GF-D8 (cell line): ENCODE results near the gene LMOD3.

Experiments used
- DNase-seq: peaks from one replicate; lab custom pipeline; 2025; lab: John Stamatoyannopoulos, UW

The LMOD3 gene

DNA sequence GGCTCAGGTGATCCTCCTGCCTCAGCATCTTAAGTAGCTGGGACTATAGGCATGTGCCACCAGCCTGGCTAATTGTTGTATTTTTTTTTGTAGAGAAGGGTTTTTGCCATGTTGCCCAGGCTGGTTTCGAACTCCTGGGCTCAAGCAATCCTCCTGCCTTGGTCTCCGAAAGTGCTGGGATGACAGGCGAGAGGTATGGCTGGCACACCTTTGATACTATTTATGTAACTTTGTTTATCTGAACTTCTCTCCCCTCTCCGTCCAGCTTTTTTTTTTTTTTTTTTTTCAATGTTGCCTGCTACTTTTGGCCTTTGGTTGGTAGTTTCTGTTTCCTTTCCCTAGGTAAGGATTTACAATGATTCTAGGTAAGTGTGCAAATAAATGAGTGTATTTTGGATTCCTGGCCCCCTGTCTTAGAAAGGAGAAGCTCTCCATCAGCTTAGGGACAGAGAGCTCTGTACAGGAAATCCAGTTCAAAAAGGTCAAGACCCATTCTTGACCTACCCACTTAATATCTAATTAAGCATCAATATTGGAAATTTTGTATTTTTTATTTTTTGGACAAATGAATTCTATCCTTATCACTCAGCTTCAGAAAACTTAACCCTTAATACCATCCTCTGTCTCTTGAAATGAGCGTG lies 30.9 kb downstream of the LMOD3 start:
- DNase-seq: no peak

DNA sequence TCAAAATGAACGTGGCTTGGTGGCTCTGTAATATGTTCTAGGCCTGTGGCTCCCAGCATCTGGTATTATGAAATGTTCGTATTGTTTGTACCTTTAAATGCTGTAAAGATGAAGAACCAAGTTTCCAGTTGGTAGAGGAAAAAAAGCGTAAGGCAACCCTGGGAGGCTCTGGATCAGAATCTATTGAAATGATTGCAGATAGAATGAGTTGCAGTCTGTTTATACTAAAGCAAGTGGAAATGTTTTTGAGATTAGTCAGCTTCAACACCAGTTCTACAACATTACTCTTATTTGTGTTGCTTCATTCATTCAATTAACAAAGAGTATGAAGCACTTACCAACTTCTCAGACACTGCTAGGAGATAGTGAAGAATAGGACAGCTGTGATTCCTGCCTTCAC lies 32.4 kb downstream of the LMOD3 start:
- no peak for DNase-seq

DNA sequence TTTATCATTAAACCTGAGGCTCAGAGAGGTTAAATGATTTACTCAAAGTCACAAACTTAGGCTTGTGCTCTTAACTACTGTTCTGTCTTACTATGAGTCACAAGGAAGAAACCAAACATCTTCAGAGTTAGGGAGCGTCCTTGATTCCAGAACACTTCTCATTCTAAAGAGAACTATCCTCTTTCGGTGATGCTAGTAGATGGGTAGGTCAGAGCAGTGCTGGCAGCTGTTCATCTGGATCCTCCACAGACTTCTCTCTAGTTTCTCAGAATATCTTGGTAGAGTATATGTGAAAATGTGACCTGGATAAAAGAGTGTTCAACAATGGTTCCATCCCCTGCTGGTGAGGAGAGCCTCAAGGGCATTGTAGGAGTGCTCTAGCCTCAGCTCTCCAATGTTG lies 34.3 kb downstream of the LMOD3 start:
- no peak for DNase-seq

DNA sequence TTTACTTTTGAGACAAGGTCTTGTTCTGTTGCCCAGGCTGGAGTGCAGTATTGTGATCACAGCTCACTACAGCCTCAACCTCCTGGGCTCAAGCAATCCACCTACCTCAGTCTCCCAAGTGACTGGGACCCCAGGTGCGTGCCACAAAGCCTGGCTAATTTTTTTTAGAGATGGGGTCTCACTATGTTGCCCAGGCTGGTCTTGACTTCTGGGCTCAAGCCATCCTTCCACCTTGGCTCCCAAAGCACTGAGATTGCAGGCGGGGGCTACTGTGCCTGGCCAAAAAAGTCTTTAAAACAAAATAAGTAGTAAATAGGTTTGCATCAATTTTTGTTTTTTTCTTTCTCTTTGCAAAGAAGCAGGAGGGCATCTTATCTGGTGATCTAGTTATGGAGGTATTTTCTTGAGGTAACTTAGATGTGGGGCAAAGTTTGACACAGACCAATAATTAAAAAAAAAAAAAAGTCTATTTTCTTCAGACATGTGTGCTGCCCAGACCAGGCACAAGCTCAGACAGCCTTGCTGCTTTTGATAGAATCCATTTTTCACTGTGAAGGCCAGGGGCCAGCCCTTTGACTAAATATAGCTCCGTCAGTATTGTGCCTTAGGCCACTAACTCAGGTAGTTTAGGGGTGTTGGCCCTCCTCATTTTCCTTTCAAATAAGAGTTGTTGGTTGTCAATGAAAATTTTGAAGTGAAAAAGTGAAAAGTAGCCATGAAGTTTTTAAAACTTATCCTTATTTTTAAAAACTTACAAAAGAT lies 35.2 kb downstream of the LMOD3 start:
- DNase-seq: no peak

DNA sequence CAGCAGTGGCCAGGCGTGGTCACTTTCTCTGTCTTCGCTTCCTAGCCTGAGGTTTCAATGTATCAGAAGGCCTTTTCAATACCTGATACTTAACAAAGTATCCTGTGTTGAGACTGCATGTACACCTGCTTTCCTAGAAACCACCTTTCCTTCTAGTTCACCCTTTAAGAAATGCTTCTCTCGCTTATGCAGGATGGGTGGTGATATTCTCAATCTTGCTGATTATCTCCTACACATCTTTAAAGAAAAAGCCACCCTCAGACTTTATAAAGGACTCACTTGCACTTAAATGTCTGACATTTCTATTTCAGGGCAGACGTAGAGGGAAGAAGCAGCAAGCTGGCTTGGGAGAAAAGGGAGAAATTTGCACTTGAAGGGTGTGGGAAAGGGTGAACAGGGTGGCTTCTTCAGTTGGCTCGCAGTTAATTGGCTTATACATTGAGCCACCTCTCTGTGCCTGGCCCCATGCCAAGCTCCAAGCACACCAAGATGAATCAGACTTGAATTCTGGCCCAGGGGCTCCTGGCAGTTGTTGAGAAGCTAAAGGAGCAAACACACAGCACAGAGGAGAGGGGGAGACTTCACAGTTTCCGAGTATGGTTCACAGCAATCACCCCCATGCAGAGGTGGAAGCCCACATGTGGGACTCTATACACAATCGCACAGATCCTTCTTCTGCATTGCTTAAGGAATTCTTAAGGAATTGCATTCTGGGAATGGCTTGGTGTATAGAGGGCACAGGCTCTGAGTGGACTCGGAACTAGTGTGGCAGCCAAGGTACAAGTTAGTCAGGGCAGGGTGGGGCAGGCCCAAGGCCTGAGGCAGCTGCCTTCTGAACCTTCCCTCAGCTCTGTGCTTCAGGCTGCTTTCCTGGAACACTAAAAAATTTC lies 36.3 kb downstream of the LMOD3 start:
- peak; percentile 58 for DNase-seq

DNA sequence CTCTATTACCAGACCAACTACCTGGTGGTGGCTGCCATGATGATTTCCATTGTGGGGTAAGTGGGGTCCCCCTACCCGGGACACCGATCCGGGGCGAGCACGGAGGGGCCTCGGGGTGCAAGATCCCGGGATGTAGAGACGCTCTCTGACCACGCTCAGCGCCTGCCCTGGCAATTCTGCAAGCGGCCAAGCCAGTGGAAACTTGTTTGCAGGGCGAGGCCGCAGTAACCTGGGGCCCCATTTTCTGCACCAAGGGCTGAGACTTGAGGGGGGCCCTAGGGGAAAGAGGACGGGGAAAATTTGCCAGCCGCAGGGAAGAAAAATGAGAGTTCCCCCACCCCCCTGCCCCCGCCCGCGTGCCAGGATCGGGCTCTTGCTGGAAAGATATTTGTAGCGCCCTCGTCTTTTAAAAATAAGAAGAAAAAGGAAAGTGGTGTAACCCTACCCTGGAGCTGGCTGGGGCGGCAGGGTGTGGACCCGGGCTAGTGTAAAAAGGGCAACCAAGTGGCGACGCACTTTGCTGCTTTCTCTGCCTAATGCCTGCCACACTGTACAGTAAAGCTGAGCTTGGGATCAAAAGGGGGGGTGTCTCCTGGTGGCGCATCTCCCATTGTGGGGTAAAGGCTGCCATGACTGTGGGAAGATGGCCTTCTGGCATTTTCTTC lies 37.1 kb downstream of the LMOD3 start:
- no peak for DNase-seq

DNA sequence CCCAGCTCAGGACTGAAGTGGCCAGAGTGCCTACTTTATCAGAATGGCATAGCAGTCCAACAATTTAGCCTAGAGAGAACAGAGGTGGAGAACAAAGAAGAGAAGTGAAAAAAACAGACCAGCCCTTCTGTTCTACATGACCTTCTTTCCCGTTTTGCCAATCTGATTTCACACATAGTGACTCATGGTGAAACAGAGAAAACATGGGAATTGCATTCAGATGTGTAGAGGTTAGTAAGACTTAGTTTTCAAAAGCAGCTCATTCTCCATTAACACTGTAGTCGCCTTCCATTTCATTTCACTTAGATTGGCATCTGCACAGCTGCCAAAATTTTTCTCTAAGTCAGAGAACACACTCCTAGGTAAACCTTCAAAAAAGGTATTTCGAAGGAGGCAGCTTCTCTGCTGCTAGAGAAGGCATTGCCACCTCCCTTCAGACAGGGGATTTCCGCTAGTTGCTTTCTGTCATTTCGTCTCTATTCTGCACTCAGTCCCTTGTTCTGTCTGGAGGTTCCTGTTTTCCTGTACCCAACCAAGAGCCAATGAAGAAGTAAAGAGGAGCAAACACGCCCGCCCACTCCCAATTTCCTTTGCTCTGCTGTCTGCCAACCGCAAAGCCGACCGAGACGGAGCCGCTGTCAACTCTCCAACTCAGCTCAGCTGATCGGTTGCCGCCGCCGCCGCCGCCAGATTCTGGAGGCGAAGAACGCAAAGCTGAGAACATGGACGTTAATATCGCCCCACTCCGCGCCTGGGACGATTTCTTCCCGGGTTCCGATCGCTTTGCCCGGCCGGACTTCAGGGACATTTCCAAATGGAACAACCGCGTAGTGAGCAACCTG lies 37.8 kb downstream of the LMOD3 start, which contains the start of gene ARL6IP5:
TSS of gene ARL6IP5 (plus strand) at position 612 of the 842 bp plus-strand sequence. CDS start at position 723, 111 bp downstream.
- peak; percentile 94 for DNase-seq

DNA sequence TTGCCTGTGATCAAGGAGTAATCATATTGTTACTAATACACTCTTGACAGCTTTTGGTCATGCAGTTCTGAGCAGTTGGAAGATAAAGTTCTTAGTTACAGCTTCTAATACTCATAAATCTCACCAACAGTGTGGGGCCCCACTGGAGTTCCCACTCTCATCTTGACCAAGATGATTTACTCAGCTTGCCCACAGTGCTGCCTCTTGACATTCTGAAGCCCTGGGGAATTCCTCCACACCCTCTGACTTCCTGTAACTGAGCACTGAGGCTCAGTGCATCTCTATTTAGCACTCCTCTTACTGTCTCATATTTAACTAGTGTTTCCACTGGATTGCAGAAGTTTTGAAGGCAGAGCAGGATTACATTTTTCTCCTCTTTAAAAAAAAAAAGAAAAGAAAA lies 39.6 kb downstream of the LMOD3 start:
- peak; percentile 79 for DNase-seq

DNA sequence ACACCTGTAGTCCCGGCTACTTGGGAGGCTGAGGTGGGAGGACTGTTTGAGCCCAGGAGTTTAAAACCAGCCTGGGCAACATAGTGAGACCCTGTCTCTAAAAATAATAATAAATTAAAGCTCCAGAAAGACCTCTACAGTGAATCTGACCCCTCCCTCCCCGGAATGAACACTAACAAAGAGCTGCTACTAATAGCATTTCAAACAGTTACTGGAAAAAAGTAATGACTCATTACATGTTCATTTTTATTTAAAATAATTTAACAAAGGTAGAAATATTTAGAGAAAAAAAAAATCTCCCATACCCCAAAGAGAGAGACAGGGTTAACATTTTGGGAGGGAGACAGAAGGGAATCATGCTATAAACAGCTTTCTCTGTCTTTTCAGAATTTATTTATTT lies 40.0 kb downstream of the LMOD3 start:
- DNase-seq: no peak

DNA sequence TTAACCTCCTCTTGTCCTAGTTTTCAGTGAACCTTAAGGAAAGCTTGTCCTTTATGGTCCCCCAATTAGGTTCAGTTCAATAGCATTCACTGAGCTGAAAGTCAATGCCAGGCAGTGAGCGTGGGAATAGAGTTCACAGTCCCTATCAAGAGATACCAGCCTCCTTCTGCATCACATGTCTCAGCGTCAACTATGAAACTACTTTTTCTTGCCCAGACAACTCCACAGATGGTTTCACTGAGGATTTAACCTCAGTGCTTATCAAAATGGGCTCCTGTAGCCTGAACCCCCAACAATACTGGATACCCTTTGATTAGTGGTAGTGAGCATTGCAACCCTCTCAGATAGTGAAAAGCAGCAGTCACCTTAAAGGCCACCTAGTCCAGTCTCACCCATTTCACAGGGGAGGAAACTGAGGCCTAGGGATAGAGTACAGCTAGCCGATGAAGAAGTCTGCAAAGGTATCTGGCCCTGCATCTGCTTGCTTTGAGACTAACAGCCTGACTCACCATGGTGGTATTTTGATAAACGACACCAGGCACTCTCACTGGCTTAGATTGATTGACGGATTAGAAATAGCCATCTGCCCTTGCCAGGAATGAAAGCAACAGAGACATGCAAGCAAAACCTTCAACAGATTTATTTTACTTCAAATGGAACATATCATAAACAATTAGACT lies 40.7 kb downstream of the LMOD3 start:
- DNase-seq: no peak

DNA sequence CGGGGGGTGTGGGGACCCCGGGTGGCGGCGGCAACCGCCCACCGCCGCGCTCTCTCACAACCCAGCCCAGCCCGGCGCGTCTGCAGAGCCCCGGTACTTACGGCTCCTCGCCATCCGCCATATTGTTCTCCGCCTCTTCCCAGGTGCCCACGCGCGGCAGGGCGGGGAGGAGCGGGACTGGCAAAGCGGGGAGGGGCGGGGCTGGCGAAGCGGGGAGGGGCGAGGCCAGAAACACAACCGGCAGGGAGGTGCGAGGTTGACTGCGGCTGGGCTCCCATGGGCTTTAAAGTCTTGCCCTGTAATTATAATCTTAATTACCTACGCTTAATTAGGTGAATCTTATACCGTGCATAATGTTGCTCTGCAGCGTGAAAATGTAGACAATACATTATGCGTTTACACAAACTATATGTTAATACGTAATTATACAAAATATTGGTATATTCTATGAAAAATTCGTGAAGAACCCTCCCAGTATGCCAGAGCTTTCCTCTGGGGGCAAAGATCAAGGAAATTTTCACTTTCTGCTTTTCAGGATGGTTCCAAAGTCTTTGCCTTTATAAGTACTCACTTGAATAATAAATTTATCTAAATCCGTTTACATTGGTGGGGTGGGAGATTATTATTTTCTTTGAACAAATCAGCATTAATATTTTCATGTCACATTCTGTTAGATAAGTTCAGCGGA lies 42.0 kb downstream of the LMOD3 start, which contains the start of gene UBA3:
TSS of gene UBA3 (minus strand) at position 133 of the 688 bp plus-strand sequence. CDS start at position 121, 12 bp downstream.
- DNase-seq: peak; percentile 62

DNA sequence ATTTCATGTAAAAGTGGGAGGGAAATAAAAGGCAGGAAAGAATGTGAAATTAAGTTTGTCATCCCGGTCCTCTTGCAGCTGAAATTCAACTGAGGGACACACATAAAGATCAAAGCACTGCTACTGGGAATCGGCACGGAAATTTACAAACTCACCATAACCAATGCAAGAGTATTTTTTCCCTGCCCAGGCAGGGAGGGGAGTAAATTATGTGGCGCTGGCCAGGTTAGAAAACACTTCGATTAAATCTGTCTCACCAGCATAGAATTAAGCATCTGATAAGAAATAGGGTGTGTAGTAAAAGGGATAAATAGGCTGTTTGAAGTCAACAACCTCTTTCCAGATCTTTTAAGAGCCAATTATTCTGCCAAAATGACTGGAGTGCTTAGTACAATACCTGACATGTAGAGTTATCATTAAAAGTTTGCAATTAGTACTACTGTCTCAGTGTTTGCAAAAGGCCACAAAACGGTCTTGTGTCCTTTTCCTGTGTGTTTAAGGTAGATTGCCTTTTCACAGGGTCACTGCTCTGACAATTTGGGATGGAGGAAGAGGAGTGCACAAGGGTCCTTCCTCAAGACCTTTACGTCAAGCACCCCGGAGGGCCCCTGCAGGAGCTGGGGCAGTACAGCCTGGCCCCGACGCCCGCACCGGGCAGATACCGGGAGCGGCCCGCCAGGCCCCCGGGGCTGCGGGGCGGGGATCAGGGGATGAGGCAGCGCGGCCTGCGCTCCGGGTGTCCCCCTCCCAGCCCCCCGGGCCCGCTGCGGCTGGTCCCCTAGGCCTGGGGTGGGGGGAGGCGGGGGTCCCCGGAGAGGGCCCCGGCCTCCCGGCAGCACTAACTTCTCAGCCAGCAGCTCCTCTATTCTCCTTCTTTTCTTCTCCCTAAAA lies 42.9 kb downstream of the LMOD3 start:
- DNase-seq: no peak

DNA sequence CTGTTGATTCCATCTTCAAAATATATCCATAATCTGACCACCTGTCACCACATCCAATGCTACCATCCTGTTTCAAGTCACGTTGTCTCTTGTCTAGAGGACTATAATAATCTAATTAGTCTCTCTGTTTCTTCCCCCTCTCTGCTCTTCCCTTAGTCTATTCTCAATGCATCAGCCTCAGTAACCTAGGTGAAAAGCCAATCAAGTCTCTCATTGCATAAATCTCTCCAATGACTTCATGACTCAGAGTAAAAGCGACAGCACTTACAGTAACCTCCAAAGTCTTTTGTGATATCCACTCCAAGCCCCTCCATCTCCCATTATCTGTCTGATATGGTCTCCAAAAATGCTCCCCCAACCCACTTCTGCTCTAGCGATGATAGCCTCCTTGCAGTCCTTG lies 49.5 kb downstream of the LMOD3 start:
- DNase-seq: no peak

DNA sequence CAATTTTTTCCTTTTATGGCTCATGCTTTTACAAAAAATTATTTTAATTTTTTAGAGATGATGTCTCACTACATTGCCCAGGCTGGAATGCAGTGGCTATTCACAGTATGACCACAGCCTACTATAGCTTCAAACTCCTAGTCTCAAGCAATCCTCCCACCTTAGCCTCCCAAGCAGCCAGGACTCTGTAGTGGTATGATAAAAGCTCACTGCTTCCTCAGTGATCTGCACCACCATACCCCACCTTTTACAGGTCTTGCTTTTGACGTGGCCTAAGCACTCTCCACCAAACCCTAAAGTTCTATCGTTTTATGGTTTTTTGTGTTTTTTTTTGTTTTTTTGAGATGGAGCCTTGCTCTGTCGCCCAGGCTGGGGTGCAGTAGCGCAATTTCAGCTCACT lies 56.3 kb downstream of the LMOD3 start:
- DNase-seq: no peak

DNA sequence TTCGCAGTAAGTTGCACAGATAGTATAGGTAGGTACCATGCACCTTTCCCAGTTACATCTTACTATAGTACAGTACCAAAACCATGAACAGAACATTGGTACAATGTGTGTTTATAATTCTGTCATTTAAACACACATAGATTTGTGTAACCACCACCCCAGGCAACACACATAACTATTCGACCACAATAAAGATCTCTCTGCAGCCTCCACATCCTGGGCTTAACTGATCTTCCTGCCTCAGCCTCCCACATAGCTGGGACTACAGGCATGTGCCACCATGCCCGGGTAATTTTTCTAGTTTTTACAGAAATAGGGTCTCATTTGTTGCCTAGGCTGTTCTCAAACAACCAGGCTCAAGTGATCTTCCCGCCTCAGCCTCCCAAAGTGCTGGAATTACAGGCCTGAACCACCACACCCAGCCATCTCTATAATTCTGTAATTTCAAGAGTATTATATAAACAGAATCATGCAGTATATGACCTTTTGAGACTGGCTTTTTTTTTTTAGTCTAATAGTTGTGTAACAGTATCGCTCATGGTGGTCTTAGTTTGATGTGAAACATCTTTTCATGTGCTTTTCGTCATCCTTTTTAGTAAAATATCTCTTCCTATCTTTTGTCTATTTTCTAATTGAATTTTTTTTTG lies 57.0 kb downstream of the LMOD3 start:
- DNase-seq: no peak

DNA sequence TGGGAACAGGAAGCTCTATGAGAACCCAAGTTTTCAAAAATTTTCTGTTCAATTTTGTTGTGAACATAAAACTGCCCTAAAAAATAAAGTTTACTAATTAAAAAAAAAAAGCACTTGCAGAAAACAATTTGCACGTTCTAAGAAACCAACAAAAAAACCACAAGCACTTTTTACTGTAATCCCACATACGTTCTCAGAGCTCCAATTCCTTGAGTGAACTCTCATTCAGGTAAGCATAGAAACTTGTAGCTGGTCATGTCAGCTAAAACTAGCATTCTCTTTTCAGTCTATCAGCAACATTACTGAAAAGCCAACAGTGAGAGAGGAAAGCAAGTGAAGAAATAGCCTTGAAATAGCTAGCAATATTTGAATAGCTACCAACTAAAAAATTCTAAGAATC lies 58.8 kb downstream of the LMOD3 start:
- no peak for DNase-seq

DNA sequence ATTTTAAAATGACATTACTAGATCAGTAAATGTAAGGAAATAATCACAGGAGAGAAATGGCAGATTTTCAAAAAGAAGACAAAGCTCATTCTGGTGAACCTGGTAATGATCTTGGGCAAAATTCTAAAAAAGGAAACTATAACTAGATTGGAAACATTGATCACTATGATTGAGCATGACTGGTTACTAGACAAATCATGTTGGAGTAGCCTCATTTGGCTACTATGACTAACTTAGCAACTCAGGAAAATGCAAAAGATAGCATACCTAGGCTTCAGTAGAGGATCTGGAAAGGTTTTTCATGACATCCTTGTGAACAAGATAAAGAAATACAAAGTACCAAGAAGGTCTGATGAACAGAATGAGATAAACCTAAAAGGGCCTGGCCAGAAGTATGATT lies 62.7 kb downstream of the LMOD3 start:
- no peak for DNase-seq

DNA sequence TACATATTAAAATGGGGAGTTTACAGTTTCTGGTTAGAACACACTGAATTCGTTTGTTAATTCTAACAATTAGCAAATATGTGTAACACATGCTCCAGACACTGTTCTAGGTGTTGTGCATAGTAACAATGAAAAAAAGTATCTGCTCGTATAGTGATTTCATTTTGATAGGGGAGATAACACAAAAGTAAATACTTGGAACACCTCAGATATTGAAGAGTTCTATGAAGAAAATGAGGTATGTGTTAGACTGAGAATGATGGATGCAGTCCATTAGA lies 63.5 kb downstream of the LMOD3 start:
- DNase-seq: no peak
